GM12801 (cell line): ENCODE measurements around the gene ADTRP.

Experiments used
- CTCF ChIP-seq: IDR thresholded peaks from one replicate; pipeline ENCODE4 v1.5.1; 2011; ENCODE audit warnings: control low read depth; ENCODE audit not compliant: insufficient read length; ENCODE audit errors: extremely low read depth

ADTRP gene

DNA sequence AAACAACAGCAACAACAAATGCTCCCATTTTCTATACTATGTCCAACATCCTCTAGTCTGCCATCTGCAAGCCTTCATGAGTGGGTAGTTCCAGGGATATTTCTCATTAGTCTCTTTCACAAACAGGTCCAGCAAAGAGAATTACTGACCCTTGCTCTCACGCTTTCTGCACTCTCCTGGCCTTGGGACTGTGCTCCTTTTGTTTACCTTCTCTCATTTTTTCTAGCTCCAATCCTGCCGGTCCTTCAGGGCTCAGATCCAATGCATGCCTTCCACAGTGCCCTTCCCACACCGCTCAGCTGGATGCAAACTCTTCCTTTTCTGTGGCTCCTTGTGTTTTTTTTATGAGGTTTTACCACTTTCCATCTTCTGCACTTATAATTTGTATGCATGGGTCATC lies 47.2 kb downstream of the ADTRP start:
- no peak for TF ChIP-seq CTCF

DNA sequence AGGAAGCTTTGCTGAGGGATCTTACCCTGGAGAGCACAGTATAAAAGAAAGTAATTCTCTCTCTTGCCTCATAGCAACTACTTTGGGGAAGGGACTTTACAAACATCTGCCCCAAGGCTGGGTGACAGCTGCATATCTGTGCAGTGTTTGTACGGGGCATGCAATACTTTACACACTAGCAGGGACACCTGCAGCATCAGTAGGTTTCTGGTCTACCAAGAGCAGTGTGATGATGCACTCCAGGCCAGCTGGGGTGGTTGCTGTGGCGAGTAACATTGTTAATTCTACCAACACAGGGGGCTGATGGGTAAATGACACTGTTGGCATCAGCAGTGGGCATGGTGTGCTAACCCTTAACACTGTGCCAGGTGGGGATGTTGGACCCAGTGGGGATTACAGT lies 48.0 kb downstream of the ADTRP start:
- TF ChIP-seq CTCF: no peak

GRCh38 chr6:11729076-11729475 lies 49.5 kb downstream of the ADTRP start:
- no peak for TF ChIP-seq CTCF

DNA sequence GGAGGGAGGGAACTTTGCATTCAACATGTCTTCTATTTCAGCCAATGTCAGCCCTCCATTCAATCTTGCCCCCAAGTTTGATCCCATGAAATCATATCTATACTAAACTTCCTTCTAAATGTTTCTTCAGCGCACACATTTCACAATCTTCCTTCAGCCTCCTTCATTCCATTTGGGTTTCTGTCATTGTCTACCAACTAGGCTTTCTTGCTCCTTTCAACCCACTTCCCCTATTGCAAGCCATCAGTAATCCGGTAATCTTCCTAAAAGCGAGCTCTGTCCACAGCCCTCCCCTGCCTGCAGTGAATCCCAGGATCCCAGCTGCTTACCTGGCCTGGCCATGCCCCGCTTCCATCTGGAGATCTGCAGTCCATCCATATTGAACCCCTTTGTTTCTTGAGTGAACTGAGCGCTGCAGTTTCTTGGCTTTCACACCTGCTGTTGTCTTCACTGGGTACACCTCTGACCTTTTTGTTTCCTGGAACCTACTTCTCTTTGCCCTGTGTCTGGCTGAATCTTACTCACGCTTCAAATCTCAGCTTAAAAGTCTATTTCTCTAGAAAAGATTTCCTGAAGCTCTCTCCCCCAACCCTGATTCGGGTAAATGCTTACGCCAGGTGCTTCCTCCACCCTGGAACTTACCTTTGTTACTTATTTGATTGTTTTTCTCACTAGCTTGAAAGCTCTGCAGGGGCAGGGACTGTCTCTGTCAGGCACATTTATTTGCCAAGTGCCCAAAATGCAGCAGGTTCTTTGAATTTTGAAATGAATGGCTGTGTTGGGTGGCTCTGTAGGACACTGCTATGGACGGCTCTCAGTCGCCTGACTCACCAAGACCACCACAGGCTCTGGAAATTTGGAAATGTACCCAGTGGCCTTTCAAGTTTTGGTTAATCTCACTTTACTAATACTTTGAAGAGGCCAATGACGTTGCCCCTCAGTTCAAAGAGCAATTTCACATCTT lies 50.3 kb downstream of the ADTRP start:
- TF ChIP-seq CTCF: no peak

DNA sequence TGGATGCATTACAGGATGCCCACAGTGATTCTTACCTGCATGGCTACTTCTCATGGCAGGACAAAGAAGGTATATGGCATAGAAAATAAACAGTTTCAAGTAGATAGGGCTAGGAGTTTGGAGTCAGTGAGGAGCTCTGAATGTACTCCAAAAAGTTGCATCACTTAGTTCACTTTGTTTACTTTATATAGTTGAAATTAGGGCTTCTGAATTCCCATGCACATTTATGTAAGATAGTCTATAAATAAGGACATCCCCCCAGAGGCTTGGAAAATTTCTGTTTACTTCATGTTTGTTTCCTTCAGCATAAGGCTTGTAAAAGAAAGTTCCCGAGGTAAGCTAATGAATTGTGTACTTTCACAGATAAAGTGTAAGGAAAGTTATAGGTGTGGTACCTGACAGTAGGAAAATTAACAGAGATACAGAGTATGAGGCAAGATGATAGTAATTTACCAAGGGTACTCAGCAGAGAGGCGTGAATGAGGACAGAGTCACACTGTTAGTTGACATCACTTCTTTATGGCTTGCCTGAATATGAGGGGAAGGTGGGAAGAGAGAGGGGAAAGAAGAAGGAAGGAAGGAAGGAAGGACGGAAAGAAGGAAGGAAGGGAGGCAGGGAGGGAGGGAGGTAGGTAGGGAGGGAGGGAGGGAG lies 51.1 kb downstream of the ADTRP start:
- no peak for TF ChIP-seq CTCF

DNA sequence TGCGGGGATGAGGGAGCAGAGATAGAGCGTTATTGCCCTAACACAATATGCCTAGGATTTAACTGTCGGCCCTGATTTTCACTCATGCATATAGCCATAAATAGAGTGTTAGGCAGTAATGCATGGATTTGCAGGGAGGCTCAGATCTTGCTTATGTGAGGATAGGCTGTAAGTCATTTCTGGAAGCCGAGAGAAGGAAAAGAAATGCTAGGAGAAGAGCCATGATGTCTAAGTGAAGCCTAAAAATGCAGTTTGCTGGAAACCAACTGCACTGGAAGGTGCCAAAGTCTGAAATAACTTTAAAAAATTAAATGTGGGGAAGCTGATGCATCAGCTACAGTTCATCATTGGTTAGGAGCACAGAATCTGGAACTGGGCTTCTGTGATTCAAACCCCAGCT lies 54.3 kb downstream of the ADTRP start:
- no peak for TF ChIP-seq CTCF

- no peak for TF ChIP-seq CTCF
Observed at GRCh38 chr6:11722805-11723631, 55.6 kb downstream of the ADTRP start.
